Ectodermal cell (in vitro differentiated cells): ENCODE data around the gene C5AR2.
A peak's percentile ranks its signal among the peaks of the same experiment; 100 is the strongest.
"Not testable (repeated sequence)": the region's sequence is repeated elsewhere in the genome, so short reads cannot be mapped to it uniquely, and the experiment has no call there.

Experiments used
- H3K27ac ChIP-seq: 2 replicates; pipeline ENCODE4 v1.7.0; 2013; ENCODE audit warnings: mild to moderate bottlenecking, low read depth, low read length; ENCODE audit not compliant: insufficient read depth, poor library complexity, severe bottlenecking
- H3K27me3 ChIP-seq: 2 replicates; pipeline ENCODE4 v1.7.0; 2013; ENCODE audit warnings: mild to moderate bottlenecking, low read length; ENCODE audit not compliant: insufficient read depth, control insufficient read depth, poor library complexity, severe bottlenecking
- H3K36me3 ChIP-seq: one replicate; pipeline ENCODE4 v1.7.0; 2013; ENCODE audit warnings: low read length; ENCODE audit not compliant: control insufficient read depth, insufficient read depth
- H3K4me1 ChIP-seq: one replicate; pipeline ENCODE4 v1.7.0; 2013; ENCODE audit warnings: low read length; ENCODE audit not compliant: control insufficient read depth, insufficient read depth
- H3K4me3 ChIP-seq: 2 replicates; pipeline ENCODE4 v1.7.0; 2013; ENCODE audit warnings: low read depth, low read length, control low read depth; ENCODE audit not compliant: insufficient read depth
- H3K9me3 ChIP-seq: 2 replicates; pipeline ENCODE4 v1.7.0; 2013; ENCODE audit warnings: mild to moderate bottlenecking, low read length, moderate library complexity; ENCODE audit not compliant: control insufficient read depth
- WGBS, 2 experiments: methylation state at CpG; one replicate each; pipeline ENCODE4 v1.1.7; 2013; ENCODE audit warnings: missing lambda C conversion rate in 2 of 2; 5-methylcytosine and 5-hydroxymethylcytosine counted together

Gene C5AR2

DNA sequence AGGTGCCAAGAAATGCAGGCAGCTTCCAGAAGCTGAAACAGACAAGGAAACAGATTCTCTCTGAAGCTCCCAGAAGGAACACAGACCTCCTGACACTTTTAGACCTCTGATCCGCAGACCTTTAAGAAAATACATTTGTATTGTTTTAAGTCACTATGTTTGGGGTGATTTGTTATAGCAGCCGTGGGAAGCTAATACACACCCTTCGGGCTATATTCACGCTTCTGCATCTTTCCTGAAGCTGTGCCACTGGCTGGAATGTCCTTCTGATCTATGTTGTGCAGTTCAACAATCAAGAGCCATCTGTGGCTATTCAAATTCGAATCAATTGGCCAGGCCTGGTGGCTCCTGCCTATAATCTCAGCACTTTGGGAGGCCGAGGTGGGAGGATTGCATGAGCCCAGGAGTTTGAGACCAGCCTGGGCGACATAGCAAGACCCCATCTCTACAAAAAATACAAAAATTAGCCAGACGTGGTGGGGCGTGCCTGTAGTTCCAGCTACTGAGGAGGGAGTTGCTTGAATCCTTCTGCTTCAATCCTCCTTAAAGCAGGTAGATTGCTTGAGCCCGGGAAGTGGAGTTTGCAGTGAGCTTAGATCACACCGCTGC lies 11.3 kb downstream of the C5AR2 start:
- H3K9me3 ChIP-seq: no peaks in the 10 kb centered on the region
- no peak overlapping the region for H3K27ac ChIP-seq
- H3K4me1 ChIP-seq: no peaks in the 10 kb centered on the region
- 91 to 92% methylated on average over 11 of the region's 11 CpGs for WGBS, 2 experiments
- H3K36me3 ChIP-seq: no peaks in the 10 kb centered on the region
- H3K27me3 ChIP-seq: peaks cover 1% of the 10 kb centered on the region
- no peak overlapping the region for H3K4me3 ChIP-seq

DNA sequence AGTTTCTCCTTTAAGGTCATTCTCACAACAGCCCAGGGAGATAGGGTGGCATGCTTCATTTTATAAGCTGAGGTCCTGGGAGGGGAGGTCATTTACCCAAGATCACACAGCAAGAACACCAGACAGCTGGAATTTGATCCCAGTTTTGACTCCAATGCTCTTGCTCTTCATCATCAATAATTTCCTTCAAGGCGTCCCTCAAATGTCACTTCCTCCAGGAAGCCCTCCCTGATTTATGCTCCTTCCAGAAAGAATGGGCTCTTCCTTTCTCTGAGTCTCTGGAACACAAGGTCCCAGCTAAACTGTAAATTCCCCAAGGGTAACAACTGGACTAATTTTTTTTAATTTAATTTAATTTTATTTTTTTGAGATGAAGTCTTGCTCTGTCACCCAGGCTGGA lies 12.4 kb downstream of the C5AR2 start:
- Histone ChIP-seq H3K4me1 (no peaks in the 10 kb centered on the region), H3K36me3 (no peaks in the 10 kb centered on the region), H3K27ac (no peak overlapping the region), H3K9me3 (no peaks in the 10 kb centered on the region), H3K27me3 (peaks cover 6% of the 10 kb centered on the region), H3K4me3 (no peak overlapping the region)
- 85 to 89% methylated on average over 1 of the region's 1 CpG for WGBS, 2 experiments

DNA sequence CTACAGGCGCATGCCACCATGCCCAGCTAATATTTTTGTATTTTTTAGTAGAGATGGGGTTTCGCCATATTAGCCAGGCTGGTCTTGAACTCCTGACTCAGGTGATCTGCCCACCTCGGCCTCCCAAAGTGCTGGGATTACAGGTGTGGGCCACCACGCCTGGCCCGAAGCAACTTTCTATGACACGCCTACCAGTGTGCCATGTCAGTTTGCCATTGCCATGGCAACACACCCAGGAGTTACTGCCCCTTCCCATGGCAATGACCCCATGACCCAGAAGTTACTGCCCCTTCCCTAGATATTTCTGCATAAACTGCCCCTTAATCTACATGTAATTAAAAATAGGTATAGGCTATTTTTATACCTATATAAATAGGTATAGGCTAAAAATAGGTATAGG lies 14.0 kb downstream of the C5AR2 start:
- H3K36me3 ChIP-seq, H3K27me3 ChIP-seq, H3K9me3 ChIP-seq, H3K4me3 ChIP-seq, H3K27ac ChIP-seq: not testable (repeated sequence)
- 90 to 94% methylated on average over 6 of the region's 6 CpGs for WGBS, 2 experiments
- H3K4me1 ChIP-seq: peaks cover 12% of the 10 kb centered on the region

DNA sequence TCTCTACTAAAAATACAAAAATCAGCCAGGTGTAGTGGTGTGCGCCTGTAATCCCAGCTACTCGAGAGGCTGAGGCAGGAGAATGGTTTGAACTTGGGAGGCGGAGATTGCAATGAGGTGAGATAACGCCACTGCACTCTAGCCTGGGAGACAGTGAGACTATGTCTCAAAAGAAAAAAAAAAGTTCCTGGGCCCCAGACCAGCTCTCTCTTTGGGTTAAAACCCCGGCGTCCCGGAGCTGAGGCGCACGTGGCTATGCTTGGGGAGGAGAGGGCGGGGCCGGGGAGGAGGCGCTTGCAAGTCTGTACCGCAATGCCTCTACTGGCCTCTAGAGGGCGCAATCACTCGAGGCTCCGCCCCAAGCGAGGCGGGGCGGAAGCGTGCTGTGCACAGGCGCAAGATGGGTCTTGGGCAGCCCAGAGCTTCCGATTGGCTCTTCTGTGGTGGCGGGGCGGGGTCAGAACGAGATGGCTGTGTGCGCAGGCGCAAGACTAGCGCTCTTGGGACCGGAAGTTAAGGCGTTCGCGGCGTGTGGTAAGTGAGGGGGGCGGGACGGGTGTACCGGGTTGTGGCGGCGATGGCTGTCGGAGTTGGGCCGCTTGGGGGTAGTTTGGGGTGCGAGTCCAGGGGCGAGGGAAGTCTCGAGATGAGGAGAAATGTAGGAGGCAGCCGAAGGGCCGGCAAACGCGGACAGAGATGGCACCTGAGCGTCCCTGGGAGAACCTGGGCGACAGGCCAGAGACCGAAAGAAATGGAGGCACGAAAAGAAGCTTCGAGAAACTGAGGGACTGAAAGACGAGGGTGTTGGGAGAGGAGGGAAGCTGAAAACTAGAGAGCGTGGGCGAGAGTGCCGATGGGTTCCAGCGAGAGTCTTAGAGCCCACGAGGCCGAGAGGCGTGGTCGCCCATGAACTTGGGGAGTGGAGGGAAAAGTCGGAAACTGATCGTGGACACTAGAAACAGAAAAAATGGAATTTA lies 17.1 kb downstream of the C5AR2 start, which contains the start of gene DHX34:
Gene DHX34 (plus strand): TSS at position 497 of the 977 bp plus-strand sequence. CDS start 3,716 bp downstream, outside the sequence.
- peaks cover 6% of the 10 kb centered on the region for H3K27me3 ChIP-seq
- 5% methylated on average over 63 of the region's 63 CpGs for whole genome bisulfite sequencing, 2 experiments
- no peaks in the 10 kb centered on the region for H3K9me3 ChIP-seq
- peak within 1 kb of the TSS; percentile 81 for H3K4me3 ChIP-seq
- H3K36me3 ChIP-seq: peaks cover 10% of the 10 kb centered on the region
- no peak within 1 kb of the TSS for H3K27ac ChIP-seq
- H3K4me1 ChIP-seq: peaks cover 15% of the 10 kb centered on the region

DNA sequence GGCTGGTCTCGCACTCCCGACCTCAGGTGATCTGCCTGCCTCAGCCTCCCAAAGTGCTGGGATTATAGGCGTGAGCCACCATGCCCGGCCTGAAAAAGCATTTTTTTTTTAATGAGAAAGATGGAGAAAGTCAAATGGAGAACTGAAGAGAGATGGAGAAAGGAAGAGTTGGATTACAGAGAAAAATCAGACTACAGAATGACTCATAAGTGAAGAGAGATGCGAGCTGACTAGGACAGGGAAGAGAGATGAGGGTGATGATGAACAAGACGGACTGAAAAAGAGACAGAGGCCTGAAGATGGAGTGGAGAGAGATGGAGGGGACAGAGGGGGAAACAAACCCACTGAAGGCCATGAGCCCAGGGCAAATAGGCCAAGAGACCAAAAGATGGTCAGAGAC lies 18.7 kb downstream of the C5AR2 start:
- WGBS, 2 experiments: 94 to 95% methylated on average over 6 of the region's 6 CpGs
- no peak overlapping the region for H3K4me3 ChIP-seq
- H3K4me1 ChIP-seq: peaks cover 15% of the 10 kb centered on the region
- H3K9me3 ChIP-seq: no peaks in the 10 kb centered on the region
- H3K36me3 ChIP-seq: peaks cover 19% of the 10 kb centered on the region
- no peak overlapping the region for H3K27ac ChIP-seq
- peaks cover 6% of the 10 kb centered on the region for H3K27me3 ChIP-seq

DNA sequence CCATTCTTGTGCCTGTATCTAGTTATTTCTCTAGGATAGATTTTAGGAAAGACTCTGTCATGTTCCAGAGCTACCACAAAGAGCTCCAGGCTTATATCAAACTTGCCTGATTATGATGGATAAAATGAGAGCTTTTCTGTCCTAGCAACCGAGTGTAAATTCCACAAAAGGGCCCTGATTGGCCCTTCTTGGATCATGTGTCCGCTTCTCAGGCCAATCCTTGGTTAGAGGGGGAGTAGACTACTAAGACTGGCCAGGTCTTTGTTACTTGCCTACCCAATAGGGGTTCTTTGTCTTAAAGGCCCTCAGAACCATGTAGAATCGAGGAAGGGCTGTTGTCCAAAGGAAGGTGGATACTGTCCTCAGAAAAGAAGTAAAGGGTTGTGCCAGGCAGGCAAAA lies 19.6 kb downstream of the C5AR2 start:
- no peaks in the 10 kb centered on the region for H3K9me3 ChIP-seq
- 63 to 73% methylated on average over 3 of the region's 3 CpGs for WGBS, 2 experiments
- H3K27me3 ChIP-seq: peaks cover 6% of the 10 kb centered on the region
- H3K4me3 ChIP-seq: no peak overlapping the region
- peaks cover 28% of the 10 kb centered on the region for H3K36me3 ChIP-seq
- H3K4me1 ChIP-seq: peaks cover 15% of the 10 kb centered on the region
- no peak overlapping the region for H3K27ac ChIP-seq

DNA sequence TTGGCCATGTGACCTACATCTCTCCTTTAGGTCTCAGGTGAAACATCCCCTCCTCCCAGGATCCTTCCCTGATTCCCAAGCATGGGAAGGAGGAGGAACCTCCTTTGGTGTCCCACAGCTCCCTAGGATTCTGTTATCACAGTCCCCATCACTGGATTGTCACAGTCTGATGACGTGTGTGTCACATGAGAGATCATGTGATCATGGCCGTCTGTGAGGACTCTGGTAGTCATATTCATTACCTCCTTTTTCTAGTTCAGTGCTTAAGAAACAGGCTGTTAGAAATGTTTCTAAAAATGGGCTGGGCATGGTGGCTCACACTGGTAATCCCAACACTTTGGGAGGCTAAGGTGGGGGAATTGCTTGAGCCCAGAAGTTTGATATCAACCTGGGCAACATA lies 20.1 kb downstream of the C5AR2 start:
- Histone ChIP-seq H3K27me3 (peaks cover 6% of the 10 kb centered on the region), H3K4me1 (peaks cover 15% of the 10 kb centered on the region), H3K36me3 (peaks cover 33% of the 10 kb centered on the region), H3K4me3 (no peak overlapping the region), H3K9me3 (no peaks in the 10 kb centered on the region), H3K27ac (no peak overlapping the region)
- WGBS, 2 experiments: 88 to 89% methylated on average over 2 of the region's 2 CpGs

DNA sequence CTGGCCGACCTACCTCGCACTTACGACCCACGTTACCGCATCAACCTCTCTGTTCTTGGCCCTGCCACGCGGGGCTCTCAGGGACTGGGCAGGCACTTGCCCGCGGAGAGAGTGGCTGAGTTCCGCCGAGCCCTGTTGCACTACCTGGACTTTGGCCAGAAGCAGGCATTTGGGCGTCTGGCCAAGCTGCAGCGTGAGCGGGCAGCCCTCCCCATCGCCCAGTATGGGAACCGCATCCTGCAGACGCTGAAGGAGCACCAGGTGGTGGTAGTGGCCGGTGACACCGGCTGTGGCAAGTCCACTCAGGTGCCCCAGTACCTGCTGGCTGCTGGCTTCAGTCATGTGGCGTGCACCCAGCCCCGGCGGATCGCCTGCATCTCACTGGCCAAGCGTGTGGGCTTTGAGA lies 21.3 kb downstream of the C5AR2 start:
- Histone ChIP-seq H3K27me3 (peaks cover 5% of the 10 kb centered on the region), H3K27ac (no peak overlapping the region), H3K9me3 (no peaks in the 10 kb centered on the region), H3K4me3 (no peak overlapping the region), H3K4me1 (peaks cover 15% of the 10 kb centered on the region), H3K36me3 (peaks cover 44% of the 10 kb centered on the region)
- WGBS, 2 experiments: 97% methylated on average over 24 of the region's 24 CpGs

DNA sequence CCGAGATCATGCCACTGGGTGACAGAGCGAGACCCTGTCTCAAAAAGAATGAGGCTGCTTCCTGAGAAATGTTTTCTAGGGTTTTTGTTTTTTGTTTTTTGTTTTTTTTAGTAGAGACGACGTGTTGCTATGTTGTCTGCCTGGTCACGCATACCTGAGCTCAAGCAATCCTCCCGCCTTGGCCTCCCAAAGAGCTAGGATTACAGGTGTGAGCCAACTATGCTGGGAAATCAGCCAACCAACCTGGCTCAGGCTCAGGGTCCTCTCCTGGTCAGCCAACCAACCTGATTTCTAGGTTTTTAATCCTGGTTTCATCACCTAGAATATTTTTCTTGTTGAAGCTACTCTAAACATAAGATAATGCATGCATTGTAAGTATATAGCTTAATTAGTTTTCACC lies 24.9 kb downstream of the C5AR2 start:
- H3K4me1 ChIP-seq: no peaks in the 10 kb centered on the region
- H3K27ac ChIP-seq: no peak overlapping the region
- peaks cover 59% of the 10 kb centered on the region for H3K36me3 ChIP-seq
- no peak overlapping the region for H3K4me3 ChIP-seq
- 95 to 96% methylated on average over 6 of the region's 6 CpGs for WGBS, 2 experiments
- H3K9me3 ChIP-seq: no peaks in the 10 kb centered on the region
- no peaks in the 10 kb centered on the region for H3K27me3 ChIP-seq
